ENCODE measurements around the gene WDCP. TPM values are rescaled to one million over a fixed set of nuclear protein-coding genes. Genes with fewer than 3 reads are reported as not detected.

The WDCP gene
- total and polyA plus RNA-seq, 2 experiments from 2014 or later = 6.8 to 7.7 TPM

GRCh38 chr2:24073816-24074215 lies 26.6 kb upstream of the WDCP start:
- no peaks in the 10 kb centered on the region for H3K9me3 ChIP-seq (ENCODE audit: low read depth)

GRCh38 chr2:24072259-24072658 lies 25.1 kb upstream of the WDCP start:
- Histone ChIP-seq H3K27ac (no peak overlapping the region), H3K9me3 (ENCODE audit: low read depth) (no peaks in the 10 kb centered on the region), H3K27me3 (no peaks in the 10 kb centered on the region), H3K4me3 (no peak overlapping the region), H3K4me1 (ENCODE audit: low read depth) (no peaks in the 10 kb centered on the region), H3K36me3 (peaks cover 28% of the 10 kb centered on the region)
- TF ChIP-seq, protein P1, sequence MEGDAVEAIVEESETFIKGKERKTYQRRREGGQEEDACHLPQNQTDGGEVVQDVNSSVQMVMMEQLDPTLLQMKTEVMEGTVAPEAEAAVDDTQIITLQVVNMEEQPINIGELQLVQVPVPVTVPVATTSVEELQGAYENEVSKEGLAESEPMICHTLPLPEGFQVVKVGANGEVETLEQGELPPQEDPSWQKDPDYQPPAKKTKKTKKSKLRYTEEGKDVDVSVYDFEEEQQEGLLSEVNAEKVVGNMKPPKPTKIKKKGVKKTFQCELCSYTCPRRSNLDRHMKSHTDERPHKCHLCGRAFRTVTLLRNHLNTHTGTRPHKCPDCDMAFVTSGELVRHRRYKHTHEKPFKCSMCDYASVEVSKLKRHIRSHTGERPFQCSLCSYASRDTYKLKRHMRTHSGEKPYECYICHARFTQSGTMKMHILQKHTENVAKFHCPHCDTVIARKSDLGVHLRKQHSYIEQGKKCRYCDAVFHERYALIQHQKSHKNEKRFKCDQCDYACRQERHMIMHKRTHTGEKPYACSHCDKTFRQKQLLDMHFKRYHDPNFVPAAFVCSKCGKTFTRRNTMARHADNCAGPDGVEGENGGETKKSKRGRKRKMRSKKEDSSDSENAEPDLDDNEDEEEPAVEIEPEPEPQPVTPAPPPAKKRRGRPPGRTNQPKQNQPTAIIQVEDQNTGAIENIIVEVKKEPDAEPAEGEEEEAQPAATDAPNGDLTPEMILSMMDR (IDR thresholded peaks at IDR 0.05; ENCODE audit: low read depth, low read length) = no peak
- no peak for DNase-seq (ENCODE audit: low read depth in 1 of 2, low spot score in 1 of 2)

More at GRCh38 chr2:24073816-24074215, 26.6 kb upstream of the WDCP start:
- TF ChIP-seq, protein P1 (IDR thresholded peaks at IDR 0.05; ENCODE audit: low read depth, low read length) = no peak
- no peak overlapping the region for H3K27ac ChIP-seq
- no peak for DNase-seq (ENCODE audit: low read depth in 1 of 2, low spot score in 1 of 2)
- H3K4me3 ChIP-seq = no peak overlapping the region
- H3K4me1 ChIP-seq (ENCODE audit: low read depth) = no peaks in the 10 kb centered on the region
- H3K27me3 ChIP-seq = no peaks in the 10 kb centered on the region
- peaks cover 18% of the 10 kb centered on the region for H3K36me3 ChIP-seq

GRCh38 chr2:24065341-24065740 lies 18.1 kb upstream of the WDCP start:
- Histone ChIP-seq H3K27ac (no peak overlapping the region), H3K36me3 (peaks cover 24% of the 10 kb centered on the region), H3K4me1 (ENCODE audit: low read depth) (no peaks in the 10 kb centered on the region), H3K27me3 (no peaks in the 10 kb centered on the region), H3K9me3 (ENCODE audit: low read depth) (no peaks in the 10 kb centered on the region), H3K4me3 (no peak overlapping the region)
- DNase-seq (ENCODE audit: low read depth in 1 of 2, low spot score in 1 of 2) = no peak
- TF ChIP-seq, protein P1 (IDR thresholded peaks at IDR 0.05; ENCODE audit: low read depth, low read length) = no peak

GRCh38 chr2:24058564-24059271 lies 11.5 kb upstream of the WDCP start:
- TF ChIP-seq, protein P1 (IDR thresholded peaks at IDR 0.05; ENCODE audit: low read depth, low read length) = no peak
- no peak overlapping the region for H3K27ac ChIP-seq

GRCh38 chr2:24055750-24056149 lies 8.6 kb upstream of the WDCP start:
- Histone ChIP-seq H3K27ac (no peak overlapping the region), H3K4me1 (ENCODE audit: low read depth) (no peaks in the 10 kb centered on the region), H3K9me3 (ENCODE audit: low read depth) (no peaks in the 10 kb centered on the region), H3K4me3 (no peak overlapping the region), H3K36me3 (no peaks in the 10 kb centered on the region), H3K27me3 (no peaks in the 10 kb centered on the region)
- TF ChIP-seq, protein P1 (IDR thresholded peaks at IDR 0.05; ENCODE audit: low read depth, low read length) = no peak
- DNase-seq (ENCODE audit: low read depth in 1 of 2, low spot score in 1 of 2) = no peak

More at GRCh38 chr2:24058564-24059271, 11.5 kb upstream of the WDCP start:
- H3K4me1 ChIP-seq (ENCODE audit: low read depth) = no peaks in the 10 kb centered on the region
- no peak for DNase-seq (ENCODE audit: low read depth in 1 of 2, low spot score in 1 of 2)
- no peaks in the 10 kb centered on the region for H3K27me3 ChIP-seq
- no peaks in the 10 kb centered on the region for H3K9me3 ChIP-seq (ENCODE audit: low read depth)
- no peaks in the 10 kb centered on the region for H3K36me3 ChIP-seq
- no peak overlapping the region for H3K4me3 ChIP-seq
